ENCODE data around the gene BAX.

The BAX gene

GRCh38 chr19:49011194-49011593 lies 56.5 kb downstream of the BAX start:
- no peak for DNase-seq (ENCODE audit: low read depth in 2 of 3, low spot score in 2 of 3)
